GM12873 (cell line): ENCODE data around the gene NPRL2.

ENCODE experiments used
- CTCF ChIP-seq: IDR thresholded peaks from 2 replicates; pipeline ENCODE4 v1.5.1; 2012; ENCODE audit warnings: low read depth, mild to moderate bottlenecking, moderate library complexity, low read length, control low read depth; ENCODE audit not compliant: insufficient read depth; ENCODE audit errors: missing control alignments

The NPRL2 gene

GRCh38 chr3:50330330-50330729, 20.2 kb downstream of the NPRL2 start:
- TF ChIP-seq CTCF, result no peak

- no peak for TF ChIP-seq CTCF
Measured at GRCh38 chr3:50327943-50328691, 22.5 kb downstream of the NPRL2 start, which contains the start of gene TUSC2. Gene TUSC2, minus strand, starts transcription at chr3:50328223. Its CDS starts 124 bp downstream, at chr3:50328099.

GRCh38 chr3:50327129-50327528, 23.4 kb downstream of the NPRL2 start:
- TF ChIP-seq CTCF, result no peak

- no peak for TF ChIP-seq CTCF
Measured at GRCh38 chr3:50326182-50326541, 24.4 kb downstream of the NPRL2 start.

GRCh38 chr3:50325497-50326181, 24.9 kb downstream of the NPRL2 start:
- no peak for TF ChIP-seq CTCF

- TF ChIP-seq CTCF, result no peak
Measured at GRCh38 chr3:50325113-50325480, 25.5 kb downstream of the NPRL2 start.

GRCh38 chr3:50324351-50325112, 26.0 kb downstream of the NPRL2 start:
- peak; percentile 88 for TF ChIP-seq CTCF
